Ovary (tissue), 3 donors: ENCODE measurements around the gene TMEM185A.

Experiments
- CTCF ChIP-seq, 3 donors: fragments of 450-650 bp in 2 of 3; fragments of 200-600 bp in 1 of 3; IDR thresholded peaks; one replicate each; pipeline versions ENCODE4 v1.5.1 to v1.8.0; 2016 to 2022; ENCODE audit warnings: antibody characterized with exemption in 3 of 3, mild to moderate bottlenecking in 1 of 3
- EP300 ChIP-seq: sonication (generic); formaldehyde crosslinking; IDR thresholded peaks from one replicate; pipeline ENCODE4 v1.6.1; 2017; ENCODE audit warnings: antibody characterized with exemption
- POLR2A ChIP-seq: fragments of 450-650 bp; IDR thresholded peaks from one replicate; pipeline ENCODE4 v1.6.1; 2017; ENCODE audit warnings: antibody characterized with exemption, mild to moderate bottlenecking, moderate library complexity
- donor health status: DM: no; HTN: no; CAD: no.

GRCh38 chrX:149571770-149572169 lies 59.8 kb downstream of the TMEM185A start:
- TF ChIP-seq CTCF (IDR thresholded peaks at IDR 0.05) (no peak), EP300 (no peak), POLR2A (no peak)
